NCI-H2171 treated with DMSO at 0.1 percent for 48 hours (cell line): ENCODE data around the gene CNPY2.
"Not testable (repeated sequence)": the region's sequence is repeated elsewhere in the genome, so short reads cannot be mapped to it uniquely, and the experiment has no call there.

Experiments used
- DNase-seq: peaks from one replicate; lab custom pipeline; 2025; lab: John Stamatoyannopoulos, UW

The CNPY2 gene

GRCh38 chr12:56333679-56334489, 18.1 kb upstream of the CNPY2 start, which contains the start of gene PAN2:
Gene PAN2 (minus strand): TSS chr12:56334000. CDS start chr12:56333094, 906 bp downstream.
- DNase-seq = peak; percentile 98

GRCh38 chr12:56333197-56333678, 17.4 kb upstream of the CNPY2 start:
- DNase-seq = no peak

- no peak for DNase-seq
Observed at GRCh38 chr12:56332512-56333196, 16.9 kb upstream of the CNPY2 start.

GRCh38 chr12:56330936-56331490, 15.2 kb upstream of the CNPY2 start:
- no peak for DNase-seq

- DNase-seq = peak; percentile 16
Observed at GRCh38 chr12:56326533-56326932, 10.7 kb upstream of the CNPY2 start.

- DNase-seq = no peak
Observed at GRCh38 chr12:56326126-56326525, 10.3 kb upstream of the CNPY2 start.

- DNase-seq = no peak
Observed at GRCh38 chr12:56324206-56324605, 8.4 kb upstream of the CNPY2 start.

GRCh38 chr12:56321610-56322009, 5.8 kb upstream of the CNPY2 start:
- not testable (repeated sequence) for DNase-seq

- DNase-seq = no peak
Observed at GRCh38 chr12:56321027-56321426, 5.2 kb upstream of the CNPY2 start.

GRCh38 chr12:56317675-56318074, 1.9 kb upstream of the CNPY2 start:
- DNase-seq = no peak

GRCh38 chr12:56315249-56315621, 553 bp downstream of the CNPY2 start:
- DNase-seq = no peak

- no peak for DNase-seq
Observed at GRCh38 chr12:56311003-56311402, 4.8 kb downstream of the CNPY2 start.

- DNase-seq = no peak
Observed at GRCh38 chr12:56308714-56309113, 7.1 kb downstream of the CNPY2 start.

GRCh38 chr12:56307221-56307965, 8.4 kb downstream of the CNPY2 start:
- DNase-seq = no peak

GRCh38 chr12:56304872-56305590, 10.8 kb downstream of the CNPY2 start:
- DNase-seq = no peak

GRCh38 chr12:56304276-56304675, 11.5 kb downstream of the CNPY2 start:
- DNase-seq = no peak

GRCh38 chr12:56300644-56301464, 14.9 kb downstream of the CNPY2 start:
- DNase-seq = no peak

GRCh38 chr12:56299853-56300643, 15.7 kb downstream of the CNPY2 start, which contains the start of gene CS:
Gene CS (minus strand): TSS chr12:56300330. CDS start chr12:56300201, 129 bp downstream.
- DNase-seq = peak; percentile 97

- peak; percentile 34 for DNase-seq
Observed at GRCh38 chr12:56299308-56299852, 16.4 kb downstream of the CNPY2 start.
